HepG2 (cell line): ENCODE measurements around the gene HSD17B2. TPM values are rescaled to one million over a fixed set of nuclear protein-coding genes. Genes with fewer than 3 reads are reported as not detected.

Experiments
- DNMT3B ChIP-seq: conservative IDR thresholded peaks from 2 replicates; pipeline ENCODE4 v1.6.1; 2016; ENCODE audit warnings: missing biosample characterization, control low read depth
- KAT8 ChIP-seq: IDR thresholded peaks from 2 replicates; pipeline ENCODE4 v1.6.1; 2016; ENCODE audit warnings: missing genetic modification reagents, missing compliant biosample characterization
- LCORL ChIP-seq, 2 experiments: fragments of 450-650 bp in 1 of 2; sonication (generic) in 1 of 2; formaldehyde crosslinking in 1 of 2; IDR thresholded peaks; 2 replicates each; pipeline versions ENCODE4 v1.5.0 to v1.6.1; 2017 to 2020; ENCODE audit warnings: antibody characterized with exemption in 1 of 2, missing genetic modification reagents in 1 of 2
- MED8 ChIP-seq: sonication (generic); formaldehyde crosslinking; IDR thresholded peaks from 2 replicates; pipeline ENCODE4 v1.8.1; 2023; ENCODE audit warnings: mild to moderate bottlenecking, missing genetic modification reagents; ENCODE audit not compliant: insufficient replicate concordance
- NR1H2 ChIP-seq: sonication (generic); formaldehyde crosslinking; IDR thresholded peaks from 2 replicates; pipeline ENCODE4 v1.8.1; 2022; ENCODE audit warnings: low read depth, missing genetic modification reagents, borderline replicate concordance
- NR2F1 ChIP-seq, 2 experiments: fragments of 450-650 bp in 1 of 2; formaldehyde crosslinking in 1 of 2; IDR thresholded peaks; 2 replicates each; pipeline versions ENCODE4 v1.5.0 to v1.6.1; 2016 to 2020; ENCODE audit warnings: mild to moderate bottlenecking in 1 of 2, missing compliant biosample characterization in 1 of 2, missing genetic modification reagents in 1 of 2, moderate library complexity in 1 of 2
- SIN3A ChIP-seq: IDR thresholded peaks from 2 replicates; pipeline ENCODE4 v1.6.1; 2011; ENCODE audit warnings: low read depth, mild to moderate bottlenecking, control low read depth, low read length, borderline replicate concordance
- SRSF4 ChIP-seq: fragments of 200-400 bp; formaldehyde crosslinking; IDR thresholded peaks from one replicate; pipeline ENCODE4 v1.6.1; 2018; ENCODE audit warnings: mild to moderate bottlenecking, low read depth, low read length, moderate library complexity; ENCODE audit not compliant: poor library complexity, severe bottlenecking
- TRIM24 ChIP-seq: sonication (generic); formaldehyde crosslinking; IDR thresholded peaks from 2 replicates; pipeline ENCODE4 v1.8.0; 2022; ENCODE audit warnings: mild to moderate bottlenecking, missing genetic modification reagents
- ZNF713 ChIP-seq: sonication (generic); formaldehyde crosslinking; IDR thresholded peaks from 2 replicates; pipeline ENCODE4 v1.4.0; 2020; ENCODE audit warnings: mild to moderate bottlenecking, missing genetic modification reagents
- polyA plus RNA-seq, 8 experiments: library from polyadenylated mRNA; depleted of rRNA in 3 of 8; stranded (reverse) in 7 of 8; unstranded in 1 of 8; fragments of >200 nt; fragmentation: Illumina TruSeq in 4 of 8; extraction: Trizol in 4 of 8; gene quantifications; 2 replicates each; pipeline versions ENCODE4 v1.2.1 to v1.2.3, GENCODE V29; 2011 to 2016; ENCODE audit warnings: low read depth in 4 of 8, missing spikeins in 1 of 8, mixed read lengths in 1 of 8; ENCODE audit not compliant: insufficient read depth in 1 of 8
- total RNA-seq, 5 experiments: library from RNA; depleted of rRNA; stranded (reverse); fragments of >200 nt; fragmentation: Illumina TruSeq; extraction: Trizol; gene quantifications; 2 replicates each; pipeline ENCODE4 v1.2.3, GENCODE V29; 2016; ENCODE audit warnings: low read depth in 1 of 5
- TF ChIP-seq, protein P1 (sequence below), 2 experiments: fragments of 450-650 bp in 1 of 2; sonication (generic) in 1 of 2; formaldehyde crosslinking; IDR thresholded peaks; 2 replicates each; pipeline versions ENCODE4 v1.5.0 to v1.8.0; 2020 to 2022; ENCODE audit warnings: mild to moderate bottlenecking in 1 of 2, missing genetic modification reagents in 1 of 2
- TF ChIP-seq, protein P2 (sequence below): sonication (generic); formaldehyde crosslinking; IDR thresholded peaks from 2 replicates; pipeline ENCODE4 v1.4.0; 2020; ENCODE audit warnings: missing genetic modification reagents
- TF ChIP-seq, protein P3 (sequence below): sonication (generic); formaldehyde crosslinking; IDR thresholded peaks from 2 replicates; pipeline ENCODE4 v1.8.1; 2023; ENCODE audit warnings: missing genetic modification reagents, inconsistent platforms, borderline replicate concordance
- TF ChIP-seq, protein P4 (sequence below): sonication (generic); formaldehyde crosslinking; IDR thresholded peaks from 2 replicates; pipeline ENCODE4 v1.5.1; 2020; ENCODE audit warnings: mild to moderate bottlenecking, missing genetic modification reagents, borderline replicate concordance
- TF ChIP-seq, protein P5 (sequence below): sonication (generic); formaldehyde crosslinking; IDR thresholded peaks from 2 replicates; pipeline ENCODE4 v1.4.0; 2020; ENCODE audit warnings: missing genetic modification reagents
- TF ChIP-seq, protein P6 (sequence below): sonication (generic); formaldehyde crosslinking; IDR thresholded peaks from 2 replicates; pipeline ENCODE4 v1.4.0; 2020; ENCODE audit warnings: mild to moderate bottlenecking, missing genetic modification reagents

The HSD17B2 gene
- total and polyA plus RNA-seq, 2 of the 13 experiments (the other 11 are each of a cell fraction or from before 2014, with no cell fraction given) = 26.3 to 69.3 TPM

DNA sequence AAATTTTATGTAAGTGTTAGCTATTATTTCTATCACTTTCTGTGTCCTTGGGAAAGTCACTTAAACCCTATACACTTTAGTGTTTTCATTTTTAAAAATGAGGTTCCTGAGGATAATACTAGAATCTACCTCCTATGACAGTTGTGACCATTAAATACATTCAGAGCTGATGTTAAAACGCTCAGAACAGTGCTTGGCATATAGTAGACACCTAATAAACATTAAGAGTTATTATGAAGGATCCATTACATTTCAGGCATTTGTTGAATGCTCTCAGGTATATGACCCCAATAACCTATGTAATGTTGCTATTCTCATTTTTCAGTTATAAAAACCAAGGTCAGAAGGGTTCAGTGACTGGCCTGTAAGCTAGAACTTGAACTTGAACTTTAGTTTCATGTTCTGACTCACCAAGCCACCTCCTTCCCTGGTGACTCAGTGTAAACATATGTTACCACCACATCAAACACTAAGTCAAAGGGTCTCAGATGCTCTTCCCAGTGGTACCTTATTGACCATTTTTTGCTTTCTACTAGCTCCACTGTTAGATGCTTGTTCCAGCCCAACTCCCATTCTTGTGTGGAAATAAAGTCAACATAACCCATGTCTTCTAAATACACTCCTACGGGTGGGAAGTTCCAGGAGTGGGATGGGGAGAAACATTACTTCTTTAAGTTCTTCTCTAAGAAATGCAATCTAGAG is 47.6 kb downstream of the HSD17B2 start (continued):
- TF ChIP-seq, protein P1, sequence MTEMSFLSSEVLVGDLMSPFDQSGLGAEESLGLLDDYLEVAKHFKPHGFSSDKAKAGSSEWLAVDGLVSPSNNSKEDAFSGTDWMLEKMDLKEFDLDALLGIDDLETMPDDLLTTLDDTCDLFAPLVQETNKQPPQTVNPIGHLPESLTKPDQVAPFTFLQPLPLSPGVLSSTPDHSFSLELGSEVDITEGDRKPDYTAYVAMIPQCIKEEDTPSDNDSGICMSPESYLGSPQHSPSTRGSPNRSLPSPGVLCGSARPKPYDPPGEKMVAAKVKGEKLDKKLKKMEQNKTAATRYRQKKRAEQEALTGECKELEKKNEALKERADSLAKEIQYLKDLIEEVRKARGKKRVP (CRISPR knock-in tag; IDR thresholded peaks at IDR 0.05) = peak in 1 of 2 experiments; percentile 77; a peak in 1 of 4 replicates
- TF ChIP-seq NR2F1 (CRISPR knock-in tag; IDR thresholded peaks at IDR 0.05) = peak; percentile 95 to 99
- no peak for TF ChIP-seq TRIM24 (CRISPR knock-in tag)
- peak; percentile 95 for TF ChIP-seq DNMT3B
- TF ChIP-seq, protein P2, sequence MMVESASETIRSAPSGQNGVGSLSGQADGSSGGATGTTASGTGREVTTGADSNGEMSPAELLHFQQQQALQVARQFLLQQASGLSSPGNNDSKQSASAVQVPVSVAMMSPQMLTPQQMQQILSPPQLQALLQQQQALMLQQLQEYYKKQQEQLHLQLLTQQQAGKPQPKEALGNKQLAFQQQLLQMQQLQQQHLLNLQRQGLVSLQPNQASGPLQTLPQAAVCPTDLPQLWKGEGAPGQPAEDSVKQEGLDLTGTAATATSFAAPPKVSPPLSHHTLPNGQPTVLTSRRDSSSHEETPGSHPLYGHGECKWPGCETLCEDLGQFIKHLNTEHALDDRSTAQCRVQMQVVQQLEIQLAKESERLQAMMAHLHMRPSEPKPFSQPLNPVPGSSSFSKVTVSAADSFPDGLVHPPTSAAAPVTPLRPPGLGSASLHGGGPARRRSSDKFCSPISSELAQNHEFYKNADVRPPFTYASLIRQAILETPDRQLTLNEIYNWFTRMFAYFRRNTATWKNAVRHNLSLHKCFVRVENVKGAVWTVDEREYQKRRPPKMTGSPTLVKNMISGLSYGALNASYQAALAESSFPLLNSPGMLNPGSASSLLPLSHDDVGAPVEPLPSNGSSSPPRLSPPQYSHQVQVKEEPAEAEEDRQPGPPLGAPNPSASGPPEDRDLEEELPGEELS (CRISPR knock-in tag) = peak; percentile 92
- no peak for TF ChIP-seq MED8 (CRISPR knock-in tag)
- TF ChIP-seq LCORL (IDR thresholded peaks at IDR 0.05) = no peak
- peak; percentile 75; the same call in 1 of the 2 replicates for TF ChIP-seq LCORL (CRISPR knock-in tag; IDR thresholded peaks at IDR 0.05)
- TF ChIP-seq NR1H2 (CRISPR knock-in tag) = no peak; the same call in 1 of the 2 replicates
- TF ChIP-seq SIN3A = no peak
- TF ChIP-seq SRSF4 = no peak
- TF ChIP-seq, protein P3, sequence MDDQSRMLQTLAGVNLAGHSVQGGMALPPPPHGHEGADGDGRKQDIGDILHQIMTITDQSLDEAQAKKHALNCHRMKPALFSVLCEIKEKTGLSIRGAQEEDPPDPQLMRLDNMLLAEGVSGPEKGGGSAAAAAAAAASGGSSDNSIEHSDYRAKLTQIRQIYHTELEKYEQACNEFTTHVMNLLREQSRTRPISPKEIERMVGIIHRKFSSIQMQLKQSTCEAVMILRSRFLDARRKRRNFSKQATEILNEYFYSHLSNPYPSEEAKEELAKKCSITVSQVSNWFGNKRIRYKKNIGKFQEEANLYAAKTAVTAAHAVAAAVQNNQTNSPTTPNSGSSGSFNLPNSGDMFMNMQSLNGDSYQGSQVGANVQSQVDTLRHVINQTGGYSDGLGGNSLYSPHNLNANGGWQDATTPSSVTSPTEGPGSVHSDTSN (CRISPR knock-in tag) = no peak
- TF ChIP-seq, protein P4, sequence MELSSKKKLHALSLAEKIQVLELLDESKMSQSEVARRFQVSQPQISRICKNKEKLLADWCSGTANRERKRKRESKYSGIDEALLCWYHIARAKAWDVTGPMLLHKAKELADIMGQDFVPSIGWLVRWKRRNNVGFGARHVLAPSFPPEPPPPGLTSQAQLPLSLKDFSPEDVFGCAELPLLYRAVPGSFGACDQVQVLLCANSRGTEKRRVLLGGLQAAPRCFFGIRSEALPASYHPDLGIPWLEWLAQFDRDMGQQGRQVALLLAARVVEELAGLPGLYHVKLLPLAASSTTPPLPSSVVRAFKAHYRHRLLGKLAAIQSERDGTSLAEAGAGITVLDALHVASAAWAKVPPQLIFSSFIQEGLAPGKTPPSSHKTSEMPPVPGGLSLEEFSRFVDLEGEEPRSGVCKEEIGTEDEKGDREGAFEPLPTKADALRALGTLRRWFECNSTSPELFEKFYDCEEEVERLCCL (CRISPR knock-in tag) = no peak
- TF ChIP-seq, protein P5, sequence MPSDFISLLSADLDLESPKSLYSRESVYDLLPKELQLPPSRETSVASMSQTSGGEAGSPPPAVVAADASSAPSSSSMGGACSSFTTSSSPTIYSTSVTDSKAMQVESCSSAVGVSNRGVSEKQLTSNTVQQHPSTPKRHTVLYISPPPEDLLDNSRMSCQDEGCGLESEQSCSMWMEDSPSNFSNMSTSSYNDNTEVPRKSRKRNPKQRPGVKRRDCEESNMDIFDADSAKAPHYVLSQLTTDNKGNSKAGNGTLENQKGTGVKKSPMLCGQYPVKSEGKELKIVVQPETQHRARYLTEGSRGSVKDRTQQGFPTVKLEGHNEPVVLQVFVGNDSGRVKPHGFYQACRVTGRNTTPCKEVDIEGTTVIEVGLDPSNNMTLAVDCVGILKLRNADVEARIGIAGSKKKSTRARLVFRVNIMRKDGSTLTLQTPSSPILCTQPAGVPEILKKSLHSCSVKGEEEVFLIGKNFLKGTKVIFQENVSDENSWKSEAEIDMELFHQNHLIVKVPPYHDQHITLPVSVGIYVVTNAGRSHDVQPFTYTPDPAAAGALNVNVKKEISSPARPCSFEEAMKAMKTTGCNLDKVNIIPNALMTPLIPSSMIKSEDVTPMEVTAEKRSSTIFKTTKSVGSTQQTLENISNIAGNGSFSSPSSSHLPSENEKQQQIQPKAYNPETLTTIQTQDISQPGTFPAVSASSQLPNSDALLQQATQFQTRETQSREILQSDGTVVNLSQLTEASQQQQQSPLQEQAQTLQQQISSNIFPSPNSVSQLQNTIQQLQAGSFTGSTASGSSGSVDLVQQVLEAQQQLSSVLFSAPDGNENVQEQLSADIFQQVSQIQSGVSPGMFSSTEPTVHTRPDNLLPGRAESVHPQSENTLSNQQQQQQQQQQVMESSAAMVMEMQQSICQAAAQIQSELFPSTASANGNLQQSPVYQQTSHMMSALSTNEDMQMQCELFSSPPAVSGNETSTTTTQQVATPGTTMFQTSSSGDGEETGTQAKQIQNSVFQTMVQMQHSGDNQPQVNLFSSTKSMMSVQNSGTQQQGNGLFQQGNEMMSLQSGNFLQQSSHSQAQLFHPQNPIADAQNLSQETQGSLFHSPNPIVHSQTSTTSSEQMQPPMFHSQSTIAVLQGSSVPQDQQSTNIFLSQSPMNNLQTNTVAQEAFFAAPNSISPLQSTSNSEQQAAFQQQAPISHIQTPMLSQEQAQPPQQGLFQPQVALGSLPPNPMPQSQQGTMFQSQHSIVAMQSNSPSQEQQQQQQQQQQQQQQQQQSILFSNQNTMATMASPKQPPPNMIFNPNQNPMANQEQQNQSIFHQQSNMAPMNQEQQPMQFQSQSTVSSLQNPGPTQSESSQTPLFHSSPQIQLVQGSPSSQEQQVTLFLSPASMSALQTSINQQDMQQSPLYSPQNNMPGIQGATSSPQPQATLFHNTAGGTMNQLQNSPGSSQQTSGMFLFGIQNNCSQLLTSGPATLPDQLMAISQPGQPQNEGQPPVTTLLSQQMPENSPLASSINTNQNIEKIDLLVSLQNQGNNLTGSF (CRISPR knock-in tag) = no peak
- peak; percentile 81 for TF ChIP-seq KAT8 (CRISPR knock-in tag)
- TF ChIP-seq, protein P6, sequence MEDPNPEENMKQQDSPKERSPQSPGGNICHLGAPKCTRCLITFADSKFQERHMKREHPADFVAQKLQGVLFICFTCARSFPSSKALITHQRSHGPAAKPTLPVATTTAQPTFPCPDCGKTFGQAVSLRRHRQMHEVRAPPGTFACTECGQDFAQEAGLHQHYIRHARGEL (CRISPR knock-in tag) = no peak
- TF ChIP-seq ZNF713 (CRISPR knock-in tag) = no peak
